CD4-positive, alpha-beta memory T cell (primary cell): ENCODE results near the gene THOC3. TPM values are rescaled to one million over a fixed set of nuclear protein-coding genes. Genes with fewer than 3 reads are reported as not detected.
"Not testable (repeated sequence)": the region's sequence is repeated elsewhere in the genome, so short reads cannot be mapped to it uniquely, and the experiment has no call there.

ENCODE experiments used
- CTCF ChIA-PET: fragments of 350-600 bp; sonication (Branson Sonifier 250); formaldehyde crosslinking; loops from one replicate; lab custom pipeline; 2021; ENCODE audit warnings: inconsistent platforms; ENCODE audit not compliant: partially characterized antibody; lab: Charles Lee
- POLR2A ChIA-PET: fragments of 350-600 bp; sonication (Branson Sonifier 250); formaldehyde crosslinking; loops from one replicate; lab custom pipeline; 2021; ENCODE audit not compliant: partially characterized antibody; lab: Charles Lee
- DNase-seq, 5 donors: peaks; one replicate each; pipeline versions ENCODE4 v3.0.0 to v3.0.0-alpha.2; 2020 to 2022; ENCODE audit warnings: mixed read lengths in 1 of 5
- H3K27ac ChIP-seq: one replicate; pipeline ENCODE4 v1.7.0; 2013; ENCODE audit warnings: low read depth, low read length
- H3K27me3 ChIP-seq: 2 replicates; pipeline ENCODE4 v1.7.0; 2013; ENCODE audit warnings: mild to moderate bottlenecking, low read length, moderate library complexity; ENCODE audit not compliant: insufficient read depth
- H3K36me3 ChIP-seq: 2 replicates; pipeline ENCODE4 v1.7.0; 2013; ENCODE audit warnings: mild to moderate bottlenecking, low read length, moderate library complexity; ENCODE audit not compliant: insufficient read depth
- H3K4me1 ChIP-seq: 2 replicates; pipeline ENCODE4 v1.7.0; 2013; ENCODE audit warnings: mild to moderate bottlenecking, low read length, moderate library complexity; ENCODE audit not compliant: insufficient read depth
- H3K4me3 ChIP-seq, 2 donors: one replicate each; pipeline ENCODE4 v1.7.0; 2013; ENCODE audit warnings: low read length in 2 of 2, mild to moderate bottlenecking in 1 of 2
- H3K9me3 ChIP-seq, 2 donors: one replicate each; pipeline ENCODE4 v1.7.0; 2013; ENCODE audit warnings: low read length in 2 of 2, control low read depth in 1 of 2; ENCODE audit not compliant: control insufficient read depth in 1 of 2
- H3K27ac Mint-ChIP-seq, 7 donors: one replicate each; pipeline ENCODE4 v1.8.0; 2020 to 2021; ENCODE audit warnings: mixed read lengths in 7 of 7, mild to moderate bottlenecking in 6 of 7, inconsistent platforms in 3 of 7, moderate library complexity in 3 of 7
- H3K27me3 Mint-ChIP-seq, 2 donors: one replicate each; pipeline ENCODE4 v1.8.0; 2020 to 2021; ENCODE audit warnings: mixed read lengths in 2 of 2
- H3K36me3 Mint-ChIP-seq, 2 donors: one replicate each; pipeline ENCODE4 v1.8.0; 2020 to 2021; ENCODE audit warnings: mixed read lengths in 2 of 2, inconsistent platforms in 1 of 2, mild to moderate bottlenecking in 1 of 2
- H3K4me1 Mint-ChIP-seq, 4 donors: one replicate each; pipeline ENCODE4 v1.8.0; 2020 to 2021; ENCODE audit warnings: mixed read lengths in 4 of 4, mild to moderate bottlenecking in 1 of 4
- H3K4me3 Mint-ChIP-seq, 8 donors: one replicate each; pipeline ENCODE4 v1.8.0; 2020 to 2021; ENCODE audit warnings: mixed read lengths in 8 of 8, mild to moderate bottlenecking in 7 of 8, moderate library complexity in 6 of 8, inconsistent platforms in 3 of 8
- H3K9me3 Mint-ChIP-seq, 8 donors: one replicate each; pipeline ENCODE4 v1.8.0; 2020 to 2021; ENCODE audit warnings: mixed read lengths in 8 of 8, mild to moderate bottlenecking in 5 of 8, inconsistent platforms in 3 of 8, moderate library complexity in 1 of 8
- intact Hi-C: fragments of 100-400 bp; cut with micrococcal nuclease; formaldehyde crosslinking; loops from one replicate; pipeline ENCODE4 v1.15.1; 2023
- polyA plus RNA-seq, 2 donors: library from polyadenylated mRNA; unstranded; fragments of 300-500 nt; fragmentation: Illumina TruSeq; gene quantifications; one replicate each; pipeline ENCODE4 v1.2.3, GENCODE V29; 2021
- total RNA-seq, 2 experiments: library from RNA; stranded (reverse); gene quantifications; one replicate each; pipeline ENCODE4 v1.2.3, GENCODE V29; 2021

Gene THOC3, protein sequence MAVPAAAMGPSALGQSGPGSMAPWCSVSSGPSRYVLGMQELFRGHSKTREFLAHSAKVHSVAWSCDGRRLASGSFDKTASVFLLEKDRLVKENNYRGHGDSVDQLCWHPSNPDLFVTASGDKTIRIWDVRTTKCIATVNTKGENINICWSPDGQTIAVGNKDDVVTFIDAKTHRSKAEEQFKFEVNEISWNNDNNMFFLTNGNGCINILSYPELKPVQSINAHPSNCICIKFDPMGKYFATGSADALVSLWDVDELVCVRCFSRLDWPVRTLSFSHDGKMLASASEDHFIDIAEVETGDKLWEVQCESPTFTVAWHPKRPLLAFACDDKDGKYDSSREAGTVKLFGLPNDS
- 10 to 100 TPM; 79.0 to 96.7 TPM for total RNA-seq
- 100 to 1,000 TPM; 138 to 142 TPM for polyA plus RNA-seq

DNA sequence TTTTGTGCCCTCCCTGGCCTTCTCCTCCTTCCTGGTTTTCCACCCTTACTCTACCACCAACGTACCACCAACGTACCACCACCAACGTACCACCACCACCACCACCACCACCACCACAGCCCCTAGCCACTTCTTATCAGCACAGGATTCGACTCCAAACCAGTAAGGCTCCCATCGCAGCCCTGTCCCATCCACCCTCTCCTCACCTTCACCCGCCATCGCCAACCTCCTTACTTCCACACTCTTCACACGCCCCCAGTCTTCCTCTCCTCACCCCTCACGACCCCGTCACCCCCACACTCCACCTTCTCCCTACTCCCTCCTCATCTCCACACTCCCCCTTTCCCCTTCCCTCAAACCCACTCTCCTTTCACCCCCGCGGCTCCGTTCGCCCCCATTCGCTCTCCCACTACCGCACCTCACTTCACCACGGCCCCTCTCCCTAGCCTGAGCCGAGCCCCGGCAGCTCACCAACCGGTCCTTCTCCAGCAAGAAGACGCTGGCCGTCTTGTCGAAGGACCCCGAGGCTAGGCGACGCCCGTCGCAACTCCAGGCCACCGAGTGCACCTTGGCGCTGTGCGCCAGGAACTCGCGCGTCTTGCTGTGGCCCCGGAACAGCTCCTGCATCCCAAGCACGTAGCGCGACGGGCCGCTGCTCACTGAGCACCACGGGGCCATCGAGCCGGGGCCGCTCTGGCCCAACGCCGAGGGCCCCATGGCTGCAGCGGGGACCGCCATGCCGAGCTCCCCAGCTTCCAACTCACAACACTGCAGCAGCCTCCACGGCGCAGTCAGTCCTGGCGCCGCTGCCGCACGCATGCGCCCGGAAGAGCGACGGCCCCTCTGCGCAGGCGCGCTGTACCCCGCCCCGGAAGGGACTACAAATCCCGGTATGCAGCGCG, at the start of gene THOC3:
TSS of gene THOC3 (minus strand) at position 845 of the 902 bp plus-strand sequence. CDS start at position 738, 107 bp downstream.
- H3K27me3 ChIP-seq, H3K36me3 Mint-ChIP-seq, intact Hi-C loops, H3K9me3 Mint-ChIP-seq, H3K27me3 Mint-ChIP-seq, CTCF ChIA-PET, POLR2A ChIA-PET, H3K9me3 ChIP-seq, H3K36me3 ChIP-seq, H3K4me1 ChIP-seq: not testable (repeated sequence)
- Histone ChIP-seq H3K4me3 (peak within 1 kb of the TSS in 1 of 2 donors; percentile 55), H3K27ac (peak within 1 kb of the TSS; percentile 43)
- DNase-seq = peak; percentile 79 to 91 (median 89)
- Mint-ChIP-seq H3K4me3 (peak within 1 kb of the TSS; percentile 77 to 94 (median 85)), H3K27ac (peak within 1 kb of the TSS; percentile 46 to 88 (median 73)), H3K4me1 (peaks cover 0 to 12% (median 7%) of the 10 kb centered on the region in 4 donors)

DNA sequence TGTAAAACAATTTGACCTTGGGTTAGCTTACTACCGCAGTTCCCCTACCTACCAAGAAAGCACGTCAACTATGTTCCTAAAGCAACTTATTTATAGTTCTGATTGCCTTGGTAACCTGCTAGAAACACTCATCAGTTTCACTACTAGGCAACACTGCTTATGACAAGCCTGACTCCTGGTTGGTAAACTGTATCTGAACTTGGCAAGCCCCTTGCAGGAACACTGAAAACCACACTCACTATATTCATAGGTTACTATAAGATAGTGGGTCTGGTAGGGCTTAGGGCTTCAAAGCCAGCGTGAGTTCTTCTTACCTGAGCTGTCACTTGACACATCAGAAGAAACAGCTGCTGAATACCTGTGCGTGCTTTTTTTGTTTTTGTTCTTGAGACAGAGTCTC, 49.2 kb upstream of the THOC3 start:
- H3K4me1 ChIP-seq, H3K36me3 ChIP-seq, POLR2A ChIA-PET, H3K9me3 Mint-ChIP-seq, H3K36me3 Mint-ChIP-seq, H3K4me3 ChIP-seq, H3K27me3 ChIP-seq, H3K27ac ChIP-seq, intact Hi-C loops, CTCF ChIA-PET, H3K4me3 Mint-ChIP-seq, H3K9me3 ChIP-seq, H3K4me1 Mint-ChIP-seq, H3K27me3 Mint-ChIP-seq, H3K27ac Mint-ChIP-seq: not testable (repeated sequence)
- DNase-seq = peak in 4 of 5 donors; percentile 51 to 75 (median 68)

DNA sequence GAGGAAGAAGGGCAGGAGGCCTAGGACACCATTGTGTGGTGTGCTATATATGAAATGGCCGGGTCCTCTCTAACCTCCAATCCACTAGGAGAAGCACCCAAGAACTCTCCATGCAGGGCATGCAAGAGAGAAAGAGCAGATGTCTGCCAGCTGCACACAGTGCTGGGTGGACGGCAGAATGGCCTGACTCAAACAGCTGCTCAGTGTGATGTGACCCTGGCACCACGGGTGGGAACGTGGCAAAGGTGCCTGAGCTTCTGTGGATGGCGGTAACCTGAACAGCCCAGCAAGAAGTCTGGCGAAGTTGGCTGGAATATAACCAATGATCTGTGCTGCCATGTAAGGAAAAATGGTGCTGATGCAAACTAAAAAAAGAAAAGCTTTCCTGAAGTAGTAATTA, 46.2 kb upstream of the THOC3 start:
- intact Hi-C loops, H3K4me1 Mint-ChIP-seq, H3K27ac ChIP-seq, POLR2A ChIA-PET, CTCF ChIA-PET, DNase-seq, H3K27me3 Mint-ChIP-seq, H3K4me3 Mint-ChIP-seq, H3K9me3 ChIP-seq, H3K4me1 ChIP-seq, H3K9me3 Mint-ChIP-seq, H3K36me3 ChIP-seq, H3K27ac Mint-ChIP-seq, H3K27me3 ChIP-seq, H3K36me3 Mint-ChIP-seq, H3K4me3 ChIP-seq: not testable (repeated sequence)

DNA sequence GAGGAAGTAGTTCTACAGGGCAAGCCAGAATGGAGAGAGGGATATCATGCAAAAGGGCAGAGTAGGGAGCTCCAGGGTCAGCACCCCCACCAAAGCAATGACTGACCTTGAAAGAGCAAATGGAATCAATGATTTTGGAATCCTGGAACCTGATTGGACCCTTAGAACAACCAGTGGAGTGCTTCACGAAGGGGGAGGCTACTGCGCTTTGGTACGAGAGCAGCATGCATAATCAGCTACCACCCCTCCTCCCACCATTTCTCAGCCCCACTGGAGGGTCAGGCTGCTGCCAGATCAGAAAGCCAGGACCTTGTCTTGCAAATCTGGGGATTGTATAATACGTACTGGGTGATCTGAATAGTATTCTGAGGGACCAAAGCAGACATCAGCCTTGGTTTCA, 43.0 kb upstream of the THOC3 start:
- H3K4me1 ChIP-seq, H3K27me3 Mint-ChIP-seq, H3K9me3 Mint-ChIP-seq, H3K4me3 ChIP-seq, POLR2A ChIA-PET, H3K9me3 ChIP-seq, CTCF ChIA-PET, H3K27ac ChIP-seq, H3K36me3 ChIP-seq, intact Hi-C loops, H3K27me3 ChIP-seq, DNase-seq, H3K27ac Mint-ChIP-seq, H3K4me3 Mint-ChIP-seq: not testable (repeated sequence)
- peaks cover 7 to 17% (median 11%) of the 10 kb centered on the region in 4 donors for H3K4me1 Mint-ChIP-seq
- peaks cover 6 to 11% of the 10 kb centered on the region in 2 donors for H3K36me3 Mint-ChIP-seq

DNA sequence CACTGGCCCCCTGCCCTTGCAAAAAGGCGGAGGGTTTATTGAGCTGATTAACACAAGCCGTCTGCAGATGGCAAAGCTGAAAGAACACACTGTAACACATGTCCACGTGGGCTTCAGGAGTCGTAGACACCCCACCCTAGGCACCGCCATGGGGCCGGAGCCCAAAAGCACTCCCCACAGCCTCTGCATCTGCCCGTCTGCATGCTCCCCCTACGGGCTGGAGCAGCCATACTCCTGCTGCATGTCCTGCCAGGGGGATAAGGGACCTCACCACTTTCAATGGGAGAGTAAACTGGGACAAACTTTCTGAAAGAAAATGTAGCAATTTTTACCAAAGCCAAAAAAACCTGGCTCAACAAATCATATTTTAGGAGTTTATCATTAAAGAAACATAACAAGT, 42.1 kb upstream of the THOC3 start:
- peaks cover 8 to 14% of the 10 kb centered on the region in 2 donors for H3K36me3 Mint-ChIP-seq
- CTCF ChIA-PET, H3K4me3 ChIP-seq: not testable (repeated sequence)

DNA sequence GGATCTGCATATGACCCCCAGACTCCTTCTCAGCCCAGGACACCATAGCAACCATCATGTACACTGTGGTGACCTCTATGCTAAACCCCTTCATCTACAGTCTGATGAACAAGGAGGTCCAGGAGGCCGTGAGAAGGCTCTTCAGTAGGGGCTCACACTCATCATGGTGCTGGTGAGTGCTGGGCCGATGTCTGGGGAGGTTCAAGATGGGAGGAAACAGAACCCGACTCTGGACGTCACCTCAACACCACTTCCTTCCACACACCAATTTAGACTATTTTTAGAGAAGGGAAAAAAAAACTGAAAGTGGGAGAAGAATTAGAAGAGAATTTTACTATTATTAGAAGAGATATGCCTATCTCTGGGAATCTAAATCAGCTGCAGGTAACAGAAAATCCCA, 39.1 kb upstream of the THOC3 start:
- Mint-ChIP-seq H3K36me3 (peaks cover 8 to 15% of the 10 kb centered on the region in 2 donors), H3K4me3 (peak overlapping the region in 7 of 8 donors; percentile 49 to 82 (median 74)), H3K27ac (peak overlapping the region in 5 of 7 donors; percentile 46 to 88 (median 61)), H3K4me1 (peaks cover 9 to 21% (median 15%) of the 10 kb centered on the region in 4 donors)
- H3K4me1 ChIP-seq, H3K27me3 ChIP-seq, H3K27ac ChIP-seq, H3K27me3 Mint-ChIP-seq, CTCF ChIA-PET, POLR2A ChIA-PET, H3K9me3 ChIP-seq, H3K9me3 Mint-ChIP-seq, intact Hi-C loops, H3K36me3 ChIP-seq, H3K4me3 ChIP-seq: not testable (repeated sequence)
- DNase-seq = peak in 1 of 5 donors; percentile 22

More for the DNA sequence above, 42.1 kb upstream of the THOC3 start:
- H3K36me3 ChIP-seq, H3K27me3 Mint-ChIP-seq, H3K27ac ChIP-seq, POLR2A ChIA-PET, H3K4me3 Mint-ChIP-seq, DNase-seq, H3K9me3 ChIP-seq, H3K9me3 Mint-ChIP-seq, H3K27ac Mint-ChIP-seq, H3K4me1 ChIP-seq, H3K27me3 ChIP-seq, intact Hi-C loops: not testable (repeated sequence)
- peaks cover 9 to 21% (median 14%) of the 10 kb centered on the region in 4 donors for H3K4me1 Mint-ChIP-seq

DNA sequence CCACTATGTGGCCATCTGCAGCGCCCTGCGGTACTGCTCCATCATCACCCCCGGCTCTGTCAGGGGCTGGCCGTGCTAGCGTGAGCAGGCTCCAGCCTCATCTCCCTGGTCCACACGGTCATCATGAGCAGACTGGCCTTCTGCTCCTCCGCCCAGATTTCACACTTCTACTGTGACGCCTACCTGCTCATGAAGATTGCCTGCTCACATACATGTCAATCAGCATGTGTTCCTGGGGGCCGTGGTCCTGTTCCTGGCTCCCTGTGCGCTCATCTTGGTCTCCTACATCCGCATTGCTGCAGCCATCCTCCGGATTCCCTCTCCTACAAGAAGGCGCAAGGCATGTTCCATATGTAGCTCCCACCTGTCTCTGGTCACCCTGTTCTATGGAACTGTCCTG, 38.7 kb upstream of the THOC3 start:
- H3K27me3 ChIP-seq, H3K9me3 ChIP-seq, H3K4me3 ChIP-seq, DNase-seq, H3K36me3 ChIP-seq, H3K27ac ChIP-seq, CTCF ChIA-PET, POLR2A ChIA-PET, H3K4me1 ChIP-seq, H3K9me3 Mint-ChIP-seq, H3K27me3 Mint-ChIP-seq, intact Hi-C loops: not testable (repeated sequence)
- Mint-ChIP-seq H3K4me1 (peaks cover 11 to 21% (median 16%) of the 10 kb centered on the region in 4 donors), H3K27ac (peak overlapping the region in 5 of 7 donors; percentile 59 to 88 (median 75)), H3K36me3 (peaks cover 6 to 19% of the 10 kb centered on the region in 2 donors), H3K4me3 (peak overlapping the region in 7 of 8 donors; percentile 49 to 82 (median 74))
